GM18498 (cell line): ENCODE measurements around the gene FAM98B.

ENCODE experiments used
- ATAC-seq: cut with Tn5 transposase; IDR thresholded peaks from one replicate; pipeline ENCODE4 v1.9.1; 2021; ENCODE audit warnings: mild to moderate bottlenecking, moderate library complexity; ENCODE audit not compliant: unreplicated experiment

FAM98B gene

DNA sequence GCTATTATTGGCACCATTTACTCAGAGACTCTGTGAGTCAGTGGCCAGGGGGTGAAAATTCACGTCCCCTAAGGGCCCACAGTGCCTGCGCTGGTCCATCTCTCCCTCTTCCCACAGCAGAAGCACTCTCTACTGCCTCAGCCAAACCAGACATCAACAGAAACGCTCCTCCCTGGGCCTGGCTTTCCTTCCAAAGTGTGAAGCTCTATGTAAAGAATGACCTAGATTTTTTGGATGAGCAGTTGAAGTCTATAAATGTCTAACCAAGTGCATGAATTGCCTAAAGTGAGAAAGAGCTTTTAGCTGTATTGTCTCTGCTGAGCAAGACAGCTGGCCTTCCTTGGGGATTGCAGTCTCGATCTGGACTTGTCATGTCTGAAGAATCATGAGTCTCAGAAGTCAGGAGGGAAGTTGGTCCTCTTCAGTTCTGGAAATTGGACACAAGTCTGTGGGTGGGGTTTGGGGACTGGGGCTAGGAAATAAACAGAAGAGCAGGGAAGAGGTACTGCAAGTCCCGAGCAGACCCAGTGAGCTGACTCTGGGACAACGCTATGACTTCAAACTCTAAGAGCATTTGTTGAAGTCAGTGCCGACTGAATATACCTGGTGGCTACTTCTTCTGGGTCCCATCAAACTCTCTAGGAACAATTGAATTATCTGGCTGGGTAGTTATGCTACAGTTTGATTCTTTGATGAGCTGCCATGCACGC is 81.7 kb downstream of the FAM98B start:
- no peak for ATAC-seq

DNA sequence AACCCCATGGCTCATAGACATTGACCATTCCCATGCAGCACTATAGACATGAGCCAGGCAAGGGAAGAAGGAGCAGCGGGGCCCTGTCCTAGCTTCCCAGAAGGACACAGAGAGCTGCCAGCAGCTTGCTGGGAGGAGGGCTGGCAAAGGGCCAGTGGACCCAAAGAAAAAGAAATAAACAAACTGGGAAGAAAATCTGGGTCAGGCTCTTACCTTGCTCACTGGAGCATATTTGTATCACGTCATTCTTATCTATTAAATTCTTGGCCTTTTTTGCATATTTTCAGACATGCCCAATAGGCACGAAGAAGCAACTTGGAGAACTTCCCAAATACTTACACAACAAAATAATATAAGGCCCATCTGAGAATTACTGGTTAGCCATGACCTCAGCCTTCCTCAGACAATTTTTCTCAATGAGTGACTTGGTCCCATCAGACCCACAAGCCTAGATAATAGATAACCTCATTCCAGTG is 82.3 kb downstream of the FAM98B start:
- ATAC-seq = no peak
